Coronary artery (tissue), 2 donors: Measurements from ENCODE around the gene ANKFN1.

Experiments used
- DNase-seq: peaks from one replicate; pipeline ENCODE4 v3.0.0-alpha.2; 2017; ENCODE audit warnings: low spot score
- H3K27ac ChIP-seq, 2 donors: fragments of 200-600 bp; sonication (generic); one replicate each; pipeline ENCODE4 v1.5.1; 2016 to 2019
- H3K4me3 ChIP-seq: fragments of 200-600 bp; sonication (generic); 2 replicates; pipeline ENCODE4 v1.5.1; 2016; ENCODE audit warnings: mild to moderate bottlenecking, moderate library complexity
- CTCF ChIP-seq: fragments of 200-600 bp; sonication (generic); IDR thresholded peaks from one replicate; pipeline ENCODE4 v1.5.1; 2019; ENCODE audit warnings: antibody characterized with exemption

Gene ANKFN1

GRCh38 chr17:56310782-56311181 is 157.5 kb downstream of the ANKFN1 start:
- H3K27ac ChIP-seq = no peak overlapping the region
- TF ChIP-seq CTCF = no peak
- DNase-seq = no peak
- no peak overlapping the region for H3K4me3 ChIP-seq

- TF ChIP-seq CTCF = no peak
- H3K4me3 ChIP-seq = no peak overlapping the region
- DNase-seq = no peak
- H3K27ac ChIP-seq = no peak overlapping the region
These were observed 159.9 kb downstream of the ANKFN1 start for GRCh38 chr17:56313201-56313600.

- no peak for DNase-seq
- Histone ChIP-seq H3K27ac (no peak overlapping the region), H3K4me3 (no peak overlapping the region)
- TF ChIP-seq CTCF = no peak
These were observed 160.8 kb downstream of the ANKFN1 start for GRCh38 chr17:56314026-56314425.

- Histone ChIP-seq H3K4me3 (no peak overlapping the region), H3K27ac (no peak overlapping the region)
- no peak for TF ChIP-seq CTCF
- no peak for DNase-seq
These were observed 161.8 kb downstream of the ANKFN1 start for GRCh38 chr17:56314984-56315602.

- TF ChIP-seq CTCF = no peak
- H3K27ac ChIP-seq = no peak overlapping the region
- no peak for DNase-seq
- H3K4me3 ChIP-seq = no peak overlapping the region
These were observed 163.3 kb downstream of the ANKFN1 start for GRCh38 chr17:56316604-56317003.

GRCh38 chr17:56317351-56318208 is 164.3 kb downstream of the ANKFN1 start:
- no peak overlapping the region for H3K27ac ChIP-seq
- no peak for TF ChIP-seq CTCF

GRCh38 chr17:56319531-56319930 is 166.3 kb downstream of the ANKFN1 start:
- Histone ChIP-seq H3K27ac (no peak overlapping the region), H3K4me3 (no peak overlapping the region)
- no peak for TF ChIP-seq CTCF
- DNase-seq = no peak

More at GRCh38 chr17:56317351-56318208, 164.3 kb downstream of the ANKFN1 start:
- DNase-seq = no peak
- H3K4me3 ChIP-seq = no peak overlapping the region
